Suprapubic skin (tissue), 4 donors: Measurements from ENCODE around the gene FOXL3.

Experiments used
- CTCF ChIP-seq, 2 donors: fragments of 200-600 bp in 1 of 2; fragments of 450-650 bp in 1 of 2; sonication (generic) in 1 of 2; IDR thresholded peaks; one replicate each; pipeline ENCODE4 v1.5.1; 2016 to 2019; ENCODE audit warnings: antibody characterized with exemption in 2 of 2, mild to moderate bottlenecking in 1 of 2, moderate library complexity in 1 of 2
- POLR2A ChIP-seq, 2 donors: fragments of 450-650 bp; IDR thresholded peaks; one replicate each; pipeline ENCODE4 v1.6.1; 2017; ENCODE audit warnings: antibody characterized with exemption in 2 of 2, mild to moderate bottlenecking in 2 of 2, moderate library complexity in 2 of 2
- POLR2AphosphoS5 ChIP-seq, 3 donors: sonication (generic); formaldehyde crosslinking; IDR thresholded peaks; one replicate each; pipeline ENCODE4 v1.6.1; 2017; ENCODE audit warnings: antibody characterized with exemption in 3 of 3

- TF ChIP-seq CTCF (IDR thresholded peaks at IDR 0.05) (no peak), POLR2A (IDR thresholded peaks at IDR 0.05) (no peak), POLR2AphosphoS5 (IDR thresholded peaks at IDR 0.05) (no peak)
These were observed 28.5 kb downstream of the FOXL3 start for GRCh38 chr7:318476-318875.
